ENCODE results near the gene ADAMTS14. TPM values are rescaled to one million over a fixed set of nuclear protein-coding genes. Genes with fewer than 3 reads are reported as not detected.
"Not testable (repeated sequence)": the region's sequence is repeated elsewhere in the genome, so short reads cannot be mapped to it uniquely, and the experiment has no call there.

Gene ADAMTS14
- 3.0 TPM for total RNA-seq

- DNase-seq (ENCODE audit: low read depth in 2 of 3, low spot score in 2 of 3), result peak in 2 of 3 donors; percentile 75 to 76
Observed at GRCh38 chr10:70672165-70673042, at the start of gene ADAMTS14. TSS of gene ADAMTS14 (plus strand) at chr10:70672506. CDS start at chr10:70672803, 297 bp downstream.

- DNase-seq (ENCODE audit: low read depth in 2 of 3, low spot score in 2 of 3), result no peak
Observed at GRCh38 chr10:70622541-70622940, 49.8 kb upstream of the ADAMTS14 start.

GRCh38 chr10:70622981-70623844 is 49.1 kb upstream of the ADAMTS14 start:
- DNase-seq (ENCODE audit: low read depth in 2 of 3, low spot score in 2 of 3), result no peak

GRCh38 chr10:70626056-70626455 is 46.2 kb upstream of the ADAMTS14 start:
- DNase-seq (ENCODE audit: low read depth in 2 of 3, low spot score in 2 of 3), result no peak

- no peak for DNase-seq (ENCODE audit: low read depth in 2 of 3, low spot score in 2 of 3)
Observed at GRCh38 chr10:70629338-70629737, 43.0 kb upstream of the ADAMTS14 start.

GRCh38 chr10:70631735-70632134 is 40.6 kb upstream of the ADAMTS14 start:
- not testable (repeated sequence) for DNase-seq (ENCODE audit: low read depth in 2 of 3, low spot score in 2 of 3)

GRCh38 chr10:70634011-70634410 is 38.3 kb upstream of the ADAMTS14 start:
- no peak for DNase-seq (ENCODE audit: low read depth in 2 of 3, low spot score in 2 of 3)

- not testable (repeated sequence) for DNase-seq (ENCODE audit: low read depth in 2 of 3, low spot score in 2 of 3)
Observed at GRCh38 chr10:70634515-70634914, 37.8 kb upstream of the ADAMTS14 start.

GRCh38 chr10:70639640-70640383 is 32.5 kb upstream of the ADAMTS14 start:
- not testable (repeated sequence) for DNase-seq (ENCODE audit: low read depth in 2 of 3, low spot score in 2 of 3)

- not testable (repeated sequence) for DNase-seq (ENCODE audit: low read depth in 2 of 3, low spot score in 2 of 3)
Observed at GRCh38 chr10:70643272-70643671, 29.0 kb upstream of the ADAMTS14 start.

- DNase-seq (ENCODE audit: low read depth in 2 of 3, low spot score in 2 of 3), result not testable (repeated sequence)
Observed at GRCh38 chr10:70644959-70645358, 27.3 kb upstream of the ADAMTS14 start.

GRCh38 chr10:70647086-70647485 is 25.2 kb upstream of the ADAMTS14 start:
- no peak for DNase-seq (ENCODE audit: low read depth in 2 of 3, low spot score in 2 of 3)

GRCh38 chr10:70648427-70648826 is 23.9 kb upstream of the ADAMTS14 start:
- DNase-seq (ENCODE audit: low read depth in 2 of 3, low spot score in 2 of 3), result peak in 2 of 3 donors; percentile 24 to 45

- no peak for DNase-seq (ENCODE audit: low read depth in 2 of 3, low spot score in 2 of 3)
Observed at GRCh38 chr10:70649526-70649925, 22.8 kb upstream of the ADAMTS14 start.

- DNase-seq (ENCODE audit: low read depth in 2 of 3, low spot score in 2 of 3), result no peak
Observed at GRCh38 chr10:70650104-70650503, 22.2 kb upstream of the ADAMTS14 start.

- no peak for DNase-seq (ENCODE audit: low read depth in 2 of 3, low spot score in 2 of 3)
Observed at GRCh38 chr10:70650718-70651117, 21.6 kb upstream of the ADAMTS14 start.

- peak in 2 of 3 donors; percentile 43 to 46 for DNase-seq (ENCODE audit: low read depth in 2 of 3, low spot score in 2 of 3)
Observed at GRCh38 chr10:70651661-70652060, 20.6 kb upstream of the ADAMTS14 start.

GRCh38 chr10:70652761-70653657 is 19.3 kb upstream of the ADAMTS14 start:
- no peak for DNase-seq (ENCODE audit: low read depth in 2 of 3, low spot score in 2 of 3)

GRCh38 chr10:70655316-70655715 is 17.0 kb upstream of the ADAMTS14 start:
- DNase-seq (ENCODE audit: low read depth in 2 of 3, low spot score in 2 of 3), result no peak

- peak in 1 of 3 donors; percentile 66 for DNase-seq (ENCODE audit: low read depth in 2 of 3, low spot score in 2 of 3)
Observed at GRCh38 chr10:70656489-70656888, 15.8 kb upstream of the ADAMTS14 start.

Measured in hematopoietic multipotent progenitor cell (in vitro differentiated cells).